K562 (cell line): ENCODE measurements around the gene BCAS1. TPM values are rescaled to one million over a fixed set of nuclear protein-coding genes. Genes with fewer than 3 reads are reported as not detected.

ENCODE experiments used
- C11orf30 ChIP-seq: fragments of 450-650 bp; IDR thresholded peaks from 2 replicates; pipeline ENCODE4 v1.6.1; 2016; ENCODE audit warnings: low read depth, mild to moderate bottlenecking
- EP300 ChIP-seq: IDR thresholded peaks from 2 replicates; pipeline ENCODE4 v1.6.1; 2012; ENCODE audit warnings: low read length, improper control_type of control experiment
- FOXJ2 ChIP-seq: fragments of 200-800 bp; sonication (Bioruptor generic); IDR thresholded peaks from 2 replicates; pipeline ENCODE4 v1.6.1; 2016; ENCODE audit warnings: missing genetic modification characterization, missing compliant biosample characterization
- HDAC3 ChIP-seq: fragments of 450-650 bp; IDR thresholded peaks from 2 replicates; pipeline ENCODE4 v1.6.1; 2018; ENCODE audit warnings: borderline replicate concordance, mild to moderate bottlenecking, moderate library complexity; ENCODE audit not compliant: partially characterized antibody
- HDAC8 ChIP-seq: fragments of 450-650 bp; IDR thresholded peaks from 2 replicates; pipeline ENCODE4 v1.6.1; 2016; ENCODE audit warnings: mild to moderate bottlenecking, missing genetic modification characterization, moderate library complexity, missing compliant biosample characterization
- HOXB6 ChIP-seq: fragments of 250-450 bp; sonication (Bioruptor Pico); IDR thresholded peaks from 2 replicates; pipeline ENCODE4 v1.5.1; 2022; ENCODE audit warnings: mild to moderate bottlenecking, borderline replicate concordance
- KAT8 ChIP-seq: fragments of 450-650 bp; IDR thresholded peaks from 2 replicates; pipeline ENCODE4 v1.6.1; 2016; ENCODE audit warnings: low read depth, mild to moderate bottlenecking
- MAFK ChIP-seq: IDR thresholded peaks from 2 replicates; pipeline ENCODE4 v1.6.1; 2011; ENCODE audit warnings: low read length, improper control_type of control experiment
- OTX1 ChIP-seq: fragments of 450-650 bp; formaldehyde crosslinking; IDR thresholded peaks from 2 replicates; pipeline ENCODE4 v1.4.0; 2022; ENCODE audit warnings: mild to moderate bottlenecking
- PHTF2 ChIP-seq: fragments of 250-450 bp; sonication (Bioruptor Pico); IDR thresholded peaks from 2 replicates; pipeline ENCODE4 v1.5.0; 2021; ENCODE audit warnings: mild to moderate bottlenecking
- SIX5 ChIP-seq, 2 experiments: IDR thresholded peaks; 2 replicates each; pipeline ENCODE4 v1.6.1; 2011; ENCODE audit warnings: low read length in 2 of 2, borderline replicate concordance in 1 of 2, low read depth in 1 of 2, mild to moderate bottlenecking in 1 of 2, moderate library complexity in 1 of 2; ENCODE audit not compliant: insufficient read depth in 1 of 2
- SP2 ChIP-seq: IDR thresholded peaks from 2 replicates; pipeline ENCODE4 v1.6.1; 2011; ENCODE audit warnings: mild to moderate bottlenecking, low read depth, low read length, moderate library complexity; ENCODE audit not compliant: poor library complexity, severe bottlenecking; ENCODE audit errors: extremely low read depth
- ZEB2 ChIP-seq: fragments of 450-650 bp; IDR thresholded peaks from 2 replicates; pipeline ENCODE4 v1.6.1; 2016
- ZNF280A ChIP-seq: fragments of 450-650 bp; IDR thresholded peaks from 2 replicates; pipeline ENCODE4 v1.6.1; 2018; ENCODE audit warnings: mild to moderate bottlenecking, low read depth; ENCODE audit not compliant: partially characterized antibody
- ZNF316 ChIP-seq: fragments of 450-650 bp; IDR thresholded peaks from 2 replicates; pipeline ENCODE4 v1.6.1; 2016
- ZNF318 ChIP-seq, 2 experiments: fragments of 450-650 bp; IDR thresholded peaks; 2 replicates each; pipeline ENCODE4 v1.6.1; 2016; ENCODE audit warnings: mild to moderate bottlenecking in 2 of 2, borderline replicate concordance in 1 of 2, low read depth in 1 of 2, moderate library complexity in 1 of 2
- ZNF655 ChIP-seq: fragments of 250-450 bp; sonication (Bioruptor Pico); IDR thresholded peaks from 2 replicates; pipeline ENCODE4 v1.5.0; 2021
- polyA plus RNA-seq, 8 experiments: library from polyadenylated mRNA; depleted of rRNA in 4 of 8; stranded (reverse) in 5 of 8; unstranded in 3 of 8; fragments of >200 nt; fragmentation: Nextera tagmentation in 2 of 8; fragmentation: Illumina TruSeq in 1 of 8; extraction: Ambion mirVana in 2 of 8; extraction: Trizol in 1 of 8; gene quantifications; 2 replicates each; pipeline versions ENCODE4 v1.2.1 to v1.2.3, GENCODE V29; 2011 to 2014; ENCODE audit warnings: inconsistent platforms in 1 of 8, missing spikeins in 1 of 8
- total RNA-seq, 7 experiments: library from RNA; depleted of rRNA in 6 of 7; stranded (reverse); fragments of >200 nt in 6 of 7; fragmentation: Illumina TruSeq in 2 of 7; extraction: Trizol in 2 of 7; gene quantifications; 2 replicates each; pipeline versions ENCODE4 v1.2.1 to v1.2.3, GENCODE V29; 2011 to 2021; ENCODE audit warnings: low replicate concordance in 1 of 7

BCAS1 gene
- total and polyA plus RNA-seq, 9 of the 15 experiments (the other 6 are each of a cell fraction or from before 2014, with no cell fraction given), result 0.18 to 2.3 (median 0.93) TPM

GRCh38 chr20:53996584-53997486 is 73.6 kb downstream of the BCAS1 start (continued):
- TF ChIP-seq KAT8 (no peak), C11orf30 (peak; percentile 86), HDAC8 (tag) (no peak), OTX1 (CRISPR knock-in tag) (no peak), MAFK (peak; percentile 96), SP2 (no peak), ZNF316 (peak; percentile 92), ZNF655 (CRISPR knock-in tag) (no peak), ZEB2 (no peak), PHTF2 (CRISPR knock-in tag) (no peak), HDAC3 (no peak), EP300 (no peak), HOXB6 (CRISPR knock-in tag) (no peak), ZNF280A (no peak), FOXJ2 (tag) (no peak), SIX5 (IDR thresholded peaks at IDR 0.05; ENCODE audit: borderline replicate concordance in 1 of 2, insufficient read depth in 1 of 2, low read depth in 1 of 2, low read length in 2 of 2) (no peak), ZNF318 (IDR thresholded peaks at IDR 0.05; ENCODE audit: borderline replicate concordance in 1 of 2, low read depth in 1 of 2) (no peak)
- TF ChIP-seq, all 486 proteins: peak for 7
